ENCODE results near the gene SAMD4B. TPM values are rescaled to one million over a fixed set of nuclear protein-coding genes. Genes with fewer than 3 reads are reported as not detected.

SAMD4B gene
- total RNA-seq, 1 experiment from 2014 or later: 80.4 TPM

GRCh38 chr19:39317476-39317875 lies 24.7 kb upstream of the SAMD4B start:
- no peaks in the 10 kb centered on the region for H3K27me3 ChIP-seq (ENCODE audit: low read length)
- ChIA-PET POLR2A (ENCODE audit: unreplicated experiment) (no interaction called here), CTCF (no interaction called here)
- 0 out of 2 replicates have a peak, but pooled peaks cover 4% of the 10 kb centered on the region for H3K4me1 ChIP-seq (ENCODE audit: insufficient read depth, low read length)
- no peaks in the 10 kb centered on the region for H3K9me2 ChIP-seq (replicated peaks; ENCODE audit: low read length)
- ATAC-seq (no peak), DNase-seq (no peak)
- intact Hi-C loops (cut with micrococcal nuclease): no loop called here
- TF ChIP-seq EZH2 (IDR thresholded peaks at IDR 0.05; ENCODE audit: low read length, unreplicated experiment) (no peak), CTCF (conservative IDR thresholded peaks at IDR 0.05; ENCODE audit: low read depth, low read length) (no peak), EZH2phosphoT487 (IDR thresholded peaks at IDR 0.05; ENCODE audit: borderline replicate concordance, low read length) (no peak)
- H2AFZ ChIP-seq (ENCODE audit: low read length): no peak overlapping the region
- H3K9me3 ChIP-seq (ENCODE audit: low read length): no peaks in the 10 kb centered on the region
- H3F3A ChIP-seq (ENCODE audit: low read length, unreplicated experiment): no peaks in the 10 kb centered on the region
- H3K4me3 ChIP-seq (ENCODE audit: low read length): no peak overlapping the region
- peaks cover 12% of the 10 kb centered on the region; the same call in 1 of the 2 replicates for H3K79me2 ChIP-seq (ENCODE audit: low read length)
- no peaks in the 10 kb centered on the region for H3K36me3 ChIP-seq (ENCODE audit: low read depth, low read length)
- no peak overlapping the region for H3K9ac ChIP-seq (ENCODE audit: low read length)
- no peak overlapping the region for H3K27ac ChIP-seq (ENCODE audit: low read length)
- no peaks in the 10 kb centered on the region for H4K20me1 ChIP-seq (ENCODE audit: low read length)
- H3K4me2 ChIP-seq (ENCODE audit: low read length): no peak overlapping the region
- BruUV-seq (replicated peaks): no TSS peak

GRCh38 chr19:39318071-39318470 lies 24.1 kb upstream of the SAMD4B start:
- TF ChIP-seq EZH2phosphoT487 (IDR thresholded peaks at IDR 0.05; ENCODE audit: borderline replicate concordance, low read length) (no peak), CTCF (conservative IDR thresholded peaks at IDR 0.05; ENCODE audit: low read depth, low read length) (no peak), EZH2 (IDR thresholded peaks at IDR 0.05; ENCODE audit: low read length, unreplicated experiment) (no peak)
- DNase-seq: no peak
- Histone ChIP-seq H3K4me2 (ENCODE audit: low read length) (no peak overlapping the region), H2AFZ (ENCODE audit: low read length) (no peak overlapping the region), H3K27me3 (ENCODE audit: low read length) (no peaks in the 10 kb centered on the region), H3F3A (ENCODE audit: low read length, unreplicated experiment) (no peaks in the 10 kb centered on the region), H3K9me2 (replicated peaks; ENCODE audit: low read length) (no peaks in the 10 kb centered on the region), H3K27ac (ENCODE audit: low read length) (no peak overlapping the region), H3K9ac (ENCODE audit: low read length) (no peak overlapping the region), H3K4me3 (ENCODE audit: low read length) (no peak overlapping the region), H3K4me1 (ENCODE audit: insufficient read depth, low read length) (0 out of 2 replicates have a peak, but pooled peaks cover 4% of the 10 kb centered on the region), H3K79me2 (ENCODE audit: low read length) (peaks cover 12% of the 10 kb centered on the region; the same call in 1 of the 2 replicates), H3K36me3 (ENCODE audit: low read depth, low read length) (no peaks in the 10 kb centered on the region), H3K9me3 (ENCODE audit: low read length) (no peaks in the 10 kb centered on the region), H4K20me1 (ENCODE audit: low read length) (no peaks in the 10 kb centered on the region)
- intact Hi-C loops (cut with micrococcal nuclease): no loop called here
- ATAC-seq: no peak
- BruUV-seq (replicated peaks): no TSS peak
- POLR2A ChIA-PET (ENCODE audit: unreplicated experiment): no interaction called here
- CTCF ChIA-PET: no interaction called here

DNA sequence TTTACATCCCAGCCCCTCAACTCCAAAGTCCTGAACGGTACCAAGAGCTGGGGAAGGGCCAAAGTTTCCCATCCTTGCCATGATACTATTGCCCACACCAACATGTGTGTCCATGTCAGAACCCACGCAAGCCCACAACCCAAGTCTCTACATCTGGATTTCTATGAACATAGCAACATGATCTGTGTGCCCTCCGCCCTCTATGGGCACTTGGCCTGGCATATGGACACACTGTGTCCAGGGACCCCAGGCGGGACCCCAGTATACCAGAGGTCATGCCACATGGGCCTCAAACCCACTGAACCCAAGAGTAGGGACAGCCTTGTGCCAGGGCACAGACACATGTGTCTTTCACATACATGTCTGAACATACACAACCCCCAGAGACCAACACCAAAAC lies 23.5 kb upstream of the SAMD4B start:
- CTCF ChIA-PET: no interaction called here
- no peak overlapping the region for H3K4me2 ChIP-seq (ENCODE audit: low read length)

More for the DNA sequence above, 23.5 kb upstream of the SAMD4B start:
- H3K4me3 ChIP-seq (ENCODE audit: low read length): no peak overlapping the region
- intact Hi-C loops (cut with micrococcal nuclease): no loop called here
- ATAC-seq (no peak), DNase-seq (no peak)
- H4K20me1 ChIP-seq (ENCODE audit: low read length): no peaks in the 10 kb centered on the region
- no peaks in the 10 kb centered on the region for H3K9me3 ChIP-seq (ENCODE audit: low read length)
- H3K79me2 ChIP-seq (ENCODE audit: low read length): peaks cover 12% of the 10 kb centered on the region; the same call in 1 of the 2 replicates
- no peaks in the 10 kb centered on the region for H3F3A ChIP-seq (ENCODE audit: low read length, unreplicated experiment)
- H3K27me3 ChIP-seq (ENCODE audit: low read length): no peaks in the 10 kb centered on the region
- no peaks in the 10 kb centered on the region for H3K36me3 ChIP-seq (ENCODE audit: low read depth, low read length)
- H3K4me1 ChIP-seq (ENCODE audit: insufficient read depth, low read length): 0 out of 2 replicates have a peak, but pooled peaks cover 4% of the 10 kb centered on the region
- no peak for TF ChIP-seq EZH2phosphoT487 (IDR thresholded peaks at IDR 0.05; ENCODE audit: borderline replicate concordance, low read length)
- no peak for TF ChIP-seq EZH2 (IDR thresholded peaks at IDR 0.05; ENCODE audit: low read length, unreplicated experiment)
- no peak for TF ChIP-seq CTCF (conservative IDR thresholded peaks at IDR 0.05; ENCODE audit: low read depth, low read length)
- POLR2A ChIA-PET (ENCODE audit: unreplicated experiment): no interaction called here
- no peak overlapping the region for H3K9ac ChIP-seq (ENCODE audit: low read length)
- H2AFZ ChIP-seq (ENCODE audit: low read length): no peak overlapping the region
- no peaks in the 10 kb centered on the region for H3K9me2 ChIP-seq (replicated peaks; ENCODE audit: low read length)
- BruUV-seq (replicated peaks): no TSS peak
- H3K27ac ChIP-seq (ENCODE audit: low read length): no peak overlapping the region

Data from PC-3 (cell line).